GM10266 (cell line): Measurements from ENCODE around the gene SH2D6.

Source experiments
- DNase-seq: peaks from one replicate; pipeline ENCODE4 v3.0.0; 2012; ENCODE audit errors: extremely low spot score
- CTCF ChIP-seq: IDR thresholded peaks from 2 replicates; pipeline ENCODE4 v1.5.1; 2012; ENCODE audit warnings: mild to moderate bottlenecking, low read depth; ENCODE audit not compliant: control insufficient read depth, insufficient read depth; ENCODE audit errors: missing control alignments

SH2D6 gene

GRCh38 chr2:85390941-85391669, 27.4 kb upstream of the SH2D6 start:
- TF ChIP-seq CTCF: peak; percentile 70
- DNase-seq: peak; percentile 62

GRCh38 chr2:85393836-85394235, 24.7 kb upstream of the SH2D6 start:
- DNase-seq: no peak

GRCh38 chr2:85394261-85394681, 24.2 kb upstream of the SH2D6 start:
- DNase-seq: no peak
- TF ChIP-seq CTCF: no peak

More at GRCh38 chr2:85393836-85394235, 24.7 kb upstream of the SH2D6 start:
- TF ChIP-seq CTCF: no peak

GRCh38 chr2:85394976-85395375, 23.5 kb upstream of the SH2D6 start:
- no peak for TF ChIP-seq CTCF
- DNase-seq: no peak

GRCh38 chr2:85395912-85396475, 22.5 kb upstream of the SH2D6 start:
- no peak for TF ChIP-seq CTCF
- no peak for DNase-seq

- TF ChIP-seq CTCF: no peak
- DNase-seq: no peak
These were observed 21.7 kb upstream of the SH2D6 start for GRCh38 chr2:85396531-85397470.
